Eye (tissue), 1 donor: ENCODE results near the gene CPED1.
"Not testable (repeated sequence)": the region's sequence is repeated elsewhere in the genome, so short reads cannot be mapped to it uniquely, and the experiment has no call there.

Source experiments
- DNase-seq: peaks from one replicate; pipeline ENCODE4 v3.0.0-alpha.2; 2015

Gene CPED1

GRCh38 chr7:121156825-121157224, 168.3 kb downstream of the CPED1 start:
- no peak for DNase-seq

GRCh38 chr7:121157341-121157751, 168.8 kb downstream of the CPED1 start:
- no peak for DNase-seq

GRCh38 chr7:121157885-121158590, 169.5 kb downstream of the CPED1 start:
- no peak for DNase-seq

- DNase-seq = no peak
Observed at GRCh38 chr7:121158665-121159064, 170.2 kb downstream of the CPED1 start.

- DNase-seq = no peak
Observed at GRCh38 chr7:121159553-121159952, 171.0 kb downstream of the CPED1 start.

- no peak for DNase-seq
Observed at GRCh38 chr7:121160150-121161008, 171.9 kb downstream of the CPED1 start.

- no peak for DNase-seq
Observed at GRCh38 chr7:121163699-121164098, 175.2 kb downstream of the CPED1 start.

- DNase-seq = no peak
Observed at GRCh38 chr7:121164247-121164646, 175.7 kb downstream of the CPED1 start.

GRCh38 chr7:121166916-121167315, 178.4 kb downstream of the CPED1 start:
- peak; percentile 63 for DNase-seq

GRCh38 chr7:121167971-121168370, 179.5 kb downstream of the CPED1 start:
- DNase-seq = no peak

- no peak for DNase-seq
Observed at GRCh38 chr7:121169469-121169868, 181.0 kb downstream of the CPED1 start.

GRCh38 chr7:121172484-121172883, 184.0 kb downstream of the CPED1 start:
- DNase-seq = no peak

GRCh38 chr7:121175826-121176225, 187.3 kb downstream of the CPED1 start:
- no peak for DNase-seq

- DNase-seq = no peak
Observed at GRCh38 chr7:121178452-121178851, 189.9 kb downstream of the CPED1 start.

- DNase-seq = no peak
Observed at GRCh38 chr7:121178869-121179497, 190.5 kb downstream of the CPED1 start.

GRCh38 chr7:121180436-121181063, 192.0 kb downstream of the CPED1 start:
- no peak for DNase-seq

GRCh38 chr7:121181357-121181756, 192.8 kb downstream of the CPED1 start:
- no peak for DNase-seq

- no peak for DNase-seq
Observed at GRCh38 chr7:121182281-121182680, 193.8 kb downstream of the CPED1 start.

- no peak for DNase-seq
Observed at GRCh38 chr7:121182902-121183301, 194.4 kb downstream of the CPED1 start.

GRCh38 chr7:121183883-121184282, 195.4 kb downstream of the CPED1 start:
- DNase-seq = not testable (repeated sequence)

GRCh38 chr7:121186746-121187145, 198.2 kb downstream of the CPED1 start:
- DNase-seq = no peak

- no peak for DNase-seq
Observed at GRCh38 chr7:121187222-121187621, 198.7 kb downstream of the CPED1 start.

GRCh38 chr7:121187676-121188075, 199.2 kb downstream of the CPED1 start:
- no peak for DNase-seq
